CD14-positive monocyte (primary cell): ENCODE measurements around the gene IL19. TPM values are rescaled to one million over a fixed set of nuclear protein-coding genes. Genes with fewer than 3 reads are reported as not detected.

Experiments used
- DNase-seq, 3 donors: peaks; one replicate each; pipeline ENCODE4 v3.0.0-alpha.2; 2011 to 2022
- H2AFZ ChIP-seq: 2 replicates; pipeline ENCODE4 v1.6.0; 2012; ENCODE audit warnings: mild to moderate bottlenecking, low read depth, low read length, inconsistent platforms; ENCODE audit not compliant: insufficient read depth, poor library complexity, severe bottlenecking
- H3K27ac ChIP-seq, 2 donors: 1 replicate in 1 of 2; 2 replicates in 1 of 2; pipeline ENCODE4 v1.5.1; 2012 to 2013; ENCODE audit warnings: low read length in 2 of 2, control low read depth in 1 of 2, inconsistent platforms in 1 of 2, low read depth in 1 of 2, mild to moderate bottlenecking in 1 of 2
- H3K27me3 ChIP-seq, 2 donors: one replicate each; pipeline versions ENCODE4 v1.6.0 to v1.6.1; 2011 to 2013; ENCODE audit warnings: low read length in 2 of 2; ENCODE audit not compliant: control insufficient read depth in 2 of 2, insufficient read depth in 2 of 2
- H3K36me3 ChIP-seq, 2 donors: replicated peaks in 1 of 2; 1 replicate in 1 of 2; 2 replicates in 1 of 2; pipeline versions ENCODE4 v1.5.1 to v1.6.1; 2012 to 2013; ENCODE audit warnings: low read length in 2 of 2, control low read depth in 1 of 2, inconsistent platforms in 1 of 2, mild to moderate bottlenecking in 1 of 2; ENCODE audit not compliant: insufficient read depth in 2 of 2, control insufficient read depth in 1 of 2
- H3K4me1 ChIP-seq, 2 donors: 1 replicate in 1 of 2; 2 replicates in 1 of 2; pipeline versions ENCODE4 v1.5.1 to v1.6.1; 2012 to 2013; ENCODE audit warnings: low read length in 2 of 2, control low read depth in 1 of 2, inconsistent platforms in 1 of 2, mild to moderate bottlenecking in 1 of 2, moderate library complexity in 1 of 2; ENCODE audit not compliant: insufficient read depth in 2 of 2, control insufficient read depth in 1 of 2
- H3K4me2 ChIP-seq: replicated peaks from 2 replicates; pipeline ENCODE3; 2012; ENCODE audit warnings: low read length, moderate library complexity, mild to moderate bottlenecking; ENCODE audit not compliant: poor library complexity, severe bottlenecking; ENCODE audit errors: extremely low read depth
- H3K4me3 ChIP-seq, 3 experiments: fragments of 200-600 bp in 1 of 3; sonication (generic) in 1 of 3; replicated peaks in 1 of 3; 1 replicate in 2 of 3; 2 replicates in 1 of 3; pipeline ENCODE4 v1.5.1; 2011 to 2013; ENCODE audit warnings: low read length in 3 of 3, mild to moderate bottlenecking in 3 of 3, control low read depth in 2 of 3, low read depth in 2 of 3, inconsistent platforms in 1 of 3, moderate library complexity in 1 of 3
- H3K79me2 ChIP-seq: 2 replicates; pipeline ENCODE4 v1.6.0; 2012; ENCODE audit warnings: mild to moderate bottlenecking, control low read depth, inconsistent platforms, low read length, moderate library complexity; ENCODE audit not compliant: insufficient read depth
- H3K9ac ChIP-seq: 2 replicates; pipeline ENCODE4 v1.6.0; 2017; ENCODE audit warnings: low read length, mild to moderate bottlenecking; ENCODE audit not compliant: insufficient read depth, poor library complexity, severe bottlenecking
- H3K9me3 ChIP-seq, 2 donors: replicated peaks in 1 of 2; 1 replicate in 1 of 2; 2 replicates in 1 of 2; pipeline versions ENCODE4 v1.5.1 to v1.6.1; 2012 to 2013; ENCODE audit warnings: low read length in 2 of 2, control low read depth in 1 of 2; ENCODE audit not compliant: control insufficient read depth in 1 of 2, insufficient read depth in 1 of 2
- H4K20me1 ChIP-seq: 2 replicates; pipeline ENCODE4 v1.6.0; 2012; ENCODE audit warnings: mild to moderate bottlenecking, low read length, control low read depth, moderate library complexity; ENCODE audit not compliant: insufficient read depth
- H3K27ac Mint-ChIP-seq, 7 donors: one replicate each; pipeline ENCODE4 v1.8.0; 2020; ENCODE audit warnings: mild to moderate bottlenecking in 7 of 7, mixed read lengths in 7 of 7, moderate library complexity in 6 of 7, inconsistent platforms in 2 of 7
- H3K27me3 Mint-ChIP-seq, 3 donors: one replicate each; pipeline ENCODE4 v1.8.0; 2021 to 2022; ENCODE audit warnings: low read depth in 3 of 3, mild to moderate bottlenecking in 3 of 3, mixed read lengths in 3 of 3, moderate library complexity in 3 of 3, inconsistent platforms in 1 of 3
- H3K36me3 Mint-ChIP-seq, 2 donors: one replicate each; pipeline ENCODE4 v1.8.0; 2020; ENCODE audit warnings: mixed read lengths in 2 of 2, inconsistent platforms in 1 of 2, mild to moderate bottlenecking in 1 of 2
- H3K4me1 Mint-ChIP-seq: one replicate; pipeline ENCODE4 v1.8.0; 2020; ENCODE audit warnings: mild to moderate bottlenecking, mixed read lengths
- H3K4me3 Mint-ChIP-seq, 2 donors: one replicate each; pipeline ENCODE4 v1.8.0; 2020; ENCODE audit warnings: mild to moderate bottlenecking in 2 of 2, mixed read lengths in 2 of 2, moderate library complexity in 1 of 2
- H3K9me3 Mint-ChIP-seq, 7 donors: one replicate each; pipeline ENCODE4 v1.8.0; 2020 to 2022; ENCODE audit warnings: mixed read lengths in 7 of 7, mild to moderate bottlenecking in 6 of 7, moderate library complexity in 6 of 7, inconsistent platforms in 2 of 7
- CTCF ChIP-seq: fragments of 200-600 bp; IDR thresholded peaks from one replicate; pipeline ENCODE4 v1.8.0; 2022; ENCODE audit warnings: antibody characterized with exemption, mild to moderate bottlenecking
- WGBS: methylation state at CpG from one replicate; pipeline ENCODE4 v1.1.5; 2013; ENCODE audit warnings: missing lambda C conversion rate; ENCODE audit not compliant: insufficient coverage; 5-methylcytosine and 5-hydroxymethylcytosine counted together
- intact Hi-C, 2 donors: fragments of 100-400 bp; cut with micrococcal nuclease; formaldehyde crosslinking; loops; one replicate each; pipeline versions ENCODE4 v1.15.0 to v1.15.1; 2023
- polyA plus RNA-seq, 3 donors: library from polyadenylated mRNA; depleted of rRNA in 1 of 3; unstranded in 2 of 3; stranded (reverse) in 1 of 3; fragments of 300-500 nt in 2 of 3; fragments of >200 nt in 1 of 3; fragmentation: Illumina TruSeq in 2 of 3; gene quantifications; 1 replicate in 2 of 3; 2 replicates in 1 of 3; pipeline ENCODE4 v1.2.3, GENCODE V29; 2012 to 2021

Gene IL19
- polyA plus RNA-seq, 3 donors: 0.41 TPM; not detected in 2

DNA sequence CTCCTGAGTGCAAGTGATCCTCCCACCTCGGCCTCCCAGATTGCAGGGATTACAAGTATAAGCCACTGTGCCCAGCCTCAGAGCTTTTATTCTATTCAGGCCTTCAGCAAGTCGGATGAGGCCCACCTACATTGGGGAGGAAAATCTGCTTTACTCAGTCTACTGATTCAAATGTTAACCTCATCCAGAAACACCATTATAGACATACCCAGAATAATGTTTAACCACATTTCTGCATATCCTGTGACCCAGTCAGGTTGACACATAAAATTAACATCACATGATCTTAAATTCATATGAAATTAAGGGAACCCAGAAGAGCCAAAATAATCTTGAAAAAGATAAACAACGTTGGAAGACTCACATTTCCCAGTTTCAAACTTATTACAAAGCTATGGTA lies 109.7 kb downstream of the IL19 start:
- Mint-ChIP-seq H3K27me3 (peaks cover 2 to 5% (median 4%) of the 10 kb centered on the region in 3 donors), H3K4me1 (no peaks in the 10 kb centered on the region), H3K4me3 (no peak overlapping the region), H3K27ac (no peak overlapping the region), H3K36me3 (no peaks in the 10 kb centered on the region), H3K9me3 (peaks cover 13 to 42% (median 29%) of the 10 kb centered on the region in 7 donors)
- 93% methylated on average over 2 of the region's 3 CpGs for WGBS
- H3K27ac ChIP-seq: no peak overlapping the region
- DNase-seq: no peak
- intact Hi-C loops: no loop called here
- no peaks in the 10 kb centered on the region for H3K79me2 ChIP-seq
- no peak for TF ChIP-seq CTCF
- peaks cover 0 to 2% of the 10 kb centered on the region in 2 donors for H3K27me3 ChIP-seq
- no peak overlapping the region for H3K4me2 ChIP-seq
- H3K36me3 ChIP-seq: no peaks in the 10 kb centered on the region
- no peak overlapping the region for H3K4me3 ChIP-seq
- no peaks in the 10 kb centered on the region for H3K4me1 ChIP-seq
- no peak overlapping the region for H3K9ac ChIP-seq
- no peak overlapping the region for H2AFZ ChIP-seq
- no peaks in the 10 kb centered on the region for H4K20me1 ChIP-seq
- peaks cover 12 to 21% of the 10 kb centered on the region in 2 donors for H3K9me3 ChIP-seq

DNA sequence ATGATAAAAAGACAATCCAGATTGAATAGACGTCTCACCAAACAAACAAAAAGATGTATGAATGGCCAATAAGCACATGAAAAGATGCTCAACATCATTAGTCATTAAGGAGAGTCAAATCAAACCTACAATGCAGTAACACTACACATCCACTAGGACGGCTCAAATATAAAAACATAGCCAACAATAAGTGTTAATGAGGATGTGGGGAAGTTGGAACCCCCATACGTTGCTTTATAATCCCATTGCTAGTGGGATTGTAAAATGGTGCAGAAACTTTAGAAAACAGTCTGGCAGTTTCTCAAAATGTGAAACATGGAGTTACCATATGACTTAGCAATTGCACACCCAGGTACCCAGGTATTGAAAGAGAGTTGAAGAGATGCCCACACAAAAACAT lies 112.0 kb downstream of the IL19 start:
- Histone ChIP-seq H4K20me1 (no peaks in the 10 kb centered on the region), H2AFZ (no peak overlapping the region), H3K27ac (no peak overlapping the region), H3K27me3 (peaks cover 0 to 2% of the 10 kb centered on the region in 2 donors), H3K36me3 (no peaks in the 10 kb centered on the region), H3K4me2 (no peak overlapping the region), H3K9me3 (peaks cover 8 to 12% of the 10 kb centered on the region in 2 donors), H3K4me3 (no peak overlapping the region), H3K4me1 (no peaks in the 10 kb centered on the region), H3K9ac (no peak overlapping the region), H3K79me2 (no peaks in the 10 kb centered on the region)
- peaks cover 2 to 7% (median 5%) of the 10 kb centered on the region in 3 donors for H3K27me3 Mint-ChIP-seq
- H3K4me1 Mint-ChIP-seq: no peaks in the 10 kb centered on the region
- H3K4me3 Mint-ChIP-seq: no peak overlapping the region
- WGBS: no CpG with 5 or more reads among the region's 3 CpGs
- TF ChIP-seq CTCF: peak; percentile 52
- no peaks in the 10 kb centered on the region for H3K36me3 Mint-ChIP-seq
- no peak overlapping the region for H3K27ac Mint-ChIP-seq
- intact Hi-C loops: no loop called here
- no peak for DNase-seq
- peaks cover 10 to 34% (median 16%) of the 10 kb centered on the region in 7 donors for H3K9me3 Mint-ChIP-seq
